GM10248 (cell line): ENCODE measurements around the gene NUP85.
"Not testable (repeated sequence)": the region's sequence is repeated elsewhere in the genome, so short reads cannot be mapped to it uniquely, and the experiment has no call there.

Experiments used
- CTCF ChIA-PET: fragments of 300-600 bp; sonication (Branson Sonifier 250); formaldehyde crosslinking; extraction: SDS; loops from one replicate; lab custom pipeline; 2021; ENCODE audit warnings: antibody characterized with exemption; lab: Yijun Ruan, JAX
- POLR2A ChIA-PET: fragments of 350-650 bp; sonication (Branson Sonifier 250); formaldehyde crosslinking; extraction: SDS; loops from one replicate; lab custom pipeline; 2020; ENCODE audit warnings: antibody characterized with exemption; lab: Yijun Ruan, JAX
- DNase-seq: peaks from one replicate; pipeline ENCODE4 v3.0.0; 2012; ENCODE audit errors: extremely low spot score
- TF ChIP-seq, protein P1 (sequence below): IDR thresholded peaks from 2 replicates; pipeline ENCODE4 v1.5.1; 2012; ENCODE audit warnings: mild to moderate bottlenecking, low read depth; ENCODE audit errors: extremely low read depth, missing control alignments, control extremely low read depth

The NUP85 gene

DNA sequence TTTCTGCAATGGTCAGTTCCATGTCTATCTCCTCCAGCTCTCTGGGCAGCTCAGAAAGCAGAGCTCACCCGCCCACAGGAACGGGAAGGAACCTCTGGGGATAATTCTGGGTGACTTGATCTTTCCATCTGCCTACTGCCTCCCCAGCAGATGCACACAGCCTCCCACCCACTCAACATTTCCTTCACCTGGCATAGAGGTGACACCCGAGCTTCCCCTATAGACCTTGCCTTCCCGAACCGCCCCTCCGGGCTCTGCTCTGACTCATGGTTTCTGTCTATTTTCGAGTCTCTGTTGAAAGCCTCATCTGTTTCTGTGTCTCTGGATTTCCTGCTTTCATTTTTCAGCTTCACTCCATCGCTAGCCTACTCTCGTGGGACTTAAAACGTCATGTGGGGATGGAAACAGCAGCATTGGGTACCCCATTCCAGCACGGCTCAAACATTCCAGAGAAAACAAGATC lies 44.6 kb downstream of the NUP85 start:
- ChIA-PET POLR2A (interaction anchor here (0.6 to 3.0 kb wide), 4 partner anchors 11 to 151 kb away, joined by 4 to 27 read pairs (median 6); partner anchors contain the start of genes GGA3, MIF4GD, MRPS7 and SLC25A19), CTCF (interaction anchor here (0.7 to 5.2 kb wide), 11 partner anchors 8 to 288 kb away, joined by 3 to 32 read pairs (median 3); partner anchors contain the start of genes GGA3, MIF4GD, MRPS7 and SLC25A19)
- DNase-seq: peak; percentile 82
- TF ChIP-seq, protein P1, sequence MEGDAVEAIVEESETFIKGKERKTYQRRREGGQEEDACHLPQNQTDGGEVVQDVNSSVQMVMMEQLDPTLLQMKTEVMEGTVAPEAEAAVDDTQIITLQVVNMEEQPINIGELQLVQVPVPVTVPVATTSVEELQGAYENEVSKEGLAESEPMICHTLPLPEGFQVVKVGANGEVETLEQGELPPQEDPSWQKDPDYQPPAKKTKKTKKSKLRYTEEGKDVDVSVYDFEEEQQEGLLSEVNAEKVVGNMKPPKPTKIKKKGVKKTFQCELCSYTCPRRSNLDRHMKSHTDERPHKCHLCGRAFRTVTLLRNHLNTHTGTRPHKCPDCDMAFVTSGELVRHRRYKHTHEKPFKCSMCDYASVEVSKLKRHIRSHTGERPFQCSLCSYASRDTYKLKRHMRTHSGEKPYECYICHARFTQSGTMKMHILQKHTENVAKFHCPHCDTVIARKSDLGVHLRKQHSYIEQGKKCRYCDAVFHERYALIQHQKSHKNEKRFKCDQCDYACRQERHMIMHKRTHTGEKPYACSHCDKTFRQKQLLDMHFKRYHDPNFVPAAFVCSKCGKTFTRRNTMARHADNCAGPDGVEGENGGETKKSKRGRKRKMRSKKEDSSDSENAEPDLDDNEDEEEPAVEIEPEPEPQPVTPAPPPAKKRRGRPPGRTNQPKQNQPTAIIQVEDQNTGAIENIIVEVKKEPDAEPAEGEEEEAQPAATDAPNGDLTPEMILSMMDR: no peak

DNA sequence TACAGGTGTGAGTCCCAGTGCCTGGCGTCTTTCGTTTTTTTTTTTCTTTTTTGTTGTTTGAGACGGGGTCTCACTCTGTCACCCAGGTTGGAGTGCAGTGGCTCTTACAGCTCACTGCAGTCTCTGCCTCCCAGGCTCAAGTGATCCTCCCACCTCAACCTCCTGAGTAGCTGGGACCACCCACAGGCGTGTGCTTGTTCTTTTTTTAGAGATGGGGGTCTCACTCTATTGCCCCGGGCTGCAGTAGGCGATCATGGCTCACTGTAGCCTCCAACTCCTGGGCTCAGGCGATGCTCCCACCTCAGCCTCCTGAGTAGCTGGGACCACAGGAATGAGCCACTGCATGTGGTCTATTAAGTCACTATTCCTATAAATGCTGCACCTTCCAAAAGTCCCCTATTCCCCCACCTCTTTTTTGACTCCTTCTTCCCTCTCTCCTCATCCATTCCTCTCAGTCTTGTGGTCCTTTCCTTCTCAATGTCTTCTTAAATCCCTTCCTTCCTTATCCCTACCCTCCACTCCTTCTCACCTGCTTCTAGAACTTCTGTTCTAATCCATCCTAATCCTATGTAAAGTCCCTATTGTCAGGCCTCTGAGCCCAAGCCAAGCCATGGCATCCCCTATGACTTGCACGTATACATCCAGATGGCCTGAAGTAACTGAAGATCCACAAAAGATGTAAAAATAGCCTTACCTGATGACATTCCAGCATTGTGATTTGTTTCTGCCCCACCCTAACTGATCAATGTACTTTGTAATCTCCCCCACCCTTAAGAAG lies 46.7 kb downstream of the NUP85 start:
- DNase-seq: no peak
- ChIA-PET POLR2A (interaction anchor here (0.6 to 0.7 kb wide), 3 partner anchors 9 to 1476 kb away, joined by 3 read pairs; partner anchors contain the start of gene MIF4GD), CTCF (interaction anchor here (0.8 to 5.2 kb wide), 6 partner anchors 9 to 291 kb away, joined by 3 to 32 read pairs (median 4); partner anchors contain the start of genes GGA3, MIF4GD and MRPS7)
- TF ChIP-seq, protein P1: no peak

DNA sequence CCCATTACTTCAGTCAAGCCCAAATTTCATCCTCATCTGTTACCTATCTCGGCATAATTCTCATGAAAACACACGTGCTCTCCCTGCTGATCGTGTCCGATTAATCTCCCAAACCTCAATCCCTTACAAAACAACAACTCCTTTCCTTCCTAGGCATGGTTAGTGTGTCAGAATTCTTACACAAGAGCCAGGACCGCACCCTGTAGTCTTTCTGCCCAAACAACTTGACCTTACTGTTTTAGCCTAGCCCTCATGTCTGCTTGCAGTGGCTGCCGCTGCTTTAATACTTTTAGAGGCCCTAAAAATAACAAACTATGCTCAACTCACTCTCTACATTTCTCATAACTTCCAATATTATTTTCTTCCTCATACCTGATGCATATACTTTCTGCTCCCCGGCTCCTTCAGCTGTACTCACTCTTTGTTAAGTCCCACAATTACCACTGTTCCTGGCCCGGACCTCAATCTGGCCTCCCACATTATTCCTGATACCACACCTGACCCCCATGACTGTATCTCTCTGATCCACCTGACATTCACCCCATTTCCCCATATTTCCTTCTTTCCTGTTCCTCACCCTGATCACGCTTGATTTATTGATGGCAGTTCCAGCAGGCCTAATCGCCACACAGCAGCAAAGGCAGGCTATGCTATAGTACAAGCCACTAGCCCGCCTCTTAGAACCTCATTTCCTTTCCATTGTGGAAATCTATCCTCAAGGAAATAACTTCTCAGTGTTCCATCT lies 50.6 kb downstream of the NUP85 start:
- POLR2A ChIA-PET, CTCF ChIA-PET, DNase-seq: not testable (repeated sequence)

DNA sequence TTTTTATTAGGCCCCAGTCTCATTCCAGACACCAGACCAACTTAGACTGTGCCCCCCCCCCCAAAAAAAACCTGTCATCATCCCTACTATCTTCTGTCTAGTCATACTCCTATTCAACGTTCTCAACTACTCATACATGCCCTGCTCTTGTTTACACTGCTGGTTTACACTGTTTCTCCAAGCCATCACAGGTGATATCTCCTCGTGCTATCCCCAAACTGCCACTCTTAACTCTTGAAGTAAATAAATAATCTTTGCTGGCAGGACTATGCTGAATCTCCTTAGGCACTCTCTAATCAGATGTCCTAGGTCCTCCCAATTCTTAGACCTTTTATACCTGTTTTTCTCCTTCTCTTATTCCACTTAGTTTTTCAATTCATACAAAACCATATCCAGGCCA lies 51.7 kb downstream of the NUP85 start:
- DNase-seq, CTCF ChIA-PET, POLR2A ChIA-PET: not testable (repeated sequence)

DNA sequence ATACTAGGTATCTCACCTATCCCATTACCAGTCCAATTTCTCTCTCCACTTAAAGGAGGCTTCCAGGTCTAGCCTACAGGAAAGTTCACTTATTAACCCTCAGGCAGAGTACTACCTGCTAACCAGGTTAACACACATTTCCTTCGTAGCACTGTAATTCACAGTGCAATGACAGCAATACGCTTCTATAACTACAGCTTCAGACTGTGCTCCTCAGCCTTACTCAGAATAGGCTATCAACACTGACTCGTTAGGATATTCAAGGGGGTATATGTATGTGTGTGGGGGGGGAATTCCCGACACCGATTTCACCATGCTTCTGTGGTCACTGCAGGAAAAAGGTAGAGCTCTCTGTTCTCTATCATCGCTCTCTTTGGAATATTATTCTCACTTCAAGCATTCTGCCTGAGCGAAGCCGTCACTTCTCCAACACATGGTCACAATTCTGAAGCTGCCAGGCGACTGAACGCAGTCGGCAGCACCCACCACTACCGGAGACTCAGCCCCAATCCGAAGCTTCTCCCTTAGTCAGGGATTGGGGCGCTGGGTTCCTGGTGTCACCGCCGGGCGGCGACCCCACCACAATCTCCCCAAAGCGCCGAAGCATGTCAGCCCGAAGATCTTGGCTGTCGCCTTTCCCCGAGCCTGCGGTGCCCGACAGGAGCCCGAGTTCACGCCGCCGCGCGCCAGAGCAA lies 55.3 kb downstream of the NUP85 start:
- TF ChIP-seq, protein P1: no peak
- ChIA-PET POLR2A (interaction anchor here (0.5 to 3.0 kb wide), 8 partner anchors 9 to 720 kb away, joined by 3 to 27 read pairs (median 4); partner anchors contain the start of genes GRB2, MIF4GD and SLC25A19), CTCF (interaction anchor here (1.1 to 4.8 kb wide), 11 partner anchors 10 to 180 kb away, joined by 3 to 87 read pairs (median 6); partner anchors contain the start of genes MIF4GD and SLC25A19)
- no peak for DNase-seq

DNA sequence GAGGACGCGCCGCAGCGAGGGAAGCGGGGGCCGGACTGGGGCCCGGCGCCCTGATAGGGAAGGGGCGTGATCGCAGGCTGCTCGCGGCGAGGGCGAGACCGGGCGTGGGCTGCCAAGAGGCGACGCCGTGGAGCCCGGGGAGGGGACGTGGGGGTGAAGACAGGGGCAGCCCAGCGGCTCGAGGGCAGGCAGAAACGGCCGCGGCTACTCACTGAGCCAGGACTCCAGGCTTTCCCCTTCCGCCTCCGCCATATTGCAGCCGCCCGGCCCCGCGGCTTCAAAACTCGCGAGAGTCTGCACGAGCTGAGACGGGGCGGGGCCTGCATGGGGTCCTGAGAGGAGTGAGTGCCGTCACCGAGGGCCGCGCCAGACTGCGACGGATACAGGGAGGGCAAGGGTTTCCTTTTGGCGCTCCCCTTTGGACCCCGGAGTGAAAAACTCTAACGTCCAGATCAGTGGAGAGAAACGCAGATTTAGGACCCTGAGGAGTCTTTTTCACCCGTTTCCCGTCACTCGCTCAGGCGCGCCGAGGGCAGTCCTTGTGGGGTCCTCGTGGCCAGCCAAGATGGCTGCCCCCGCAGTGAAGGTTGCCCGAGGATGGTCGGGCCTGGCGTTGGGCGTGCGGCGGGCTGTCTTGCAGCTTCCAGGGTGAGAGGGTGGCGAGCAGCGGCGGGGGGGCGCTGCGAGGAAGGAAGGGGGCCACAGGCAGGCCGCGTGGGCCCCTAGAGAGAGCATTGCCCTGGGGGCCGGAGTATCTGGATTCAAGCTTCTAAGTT lies 56.0 kb downstream of the NUP85 start, which contains the start of the genes GGA3 and MRPS7:
TSS of gene GGA3 (minus strand) at position 271 of the 776 bp plus-strand sequence. CDS start at position 252, 19 bp downstream.
TSS of gene MRPS7 (plus strand) at position 544 of the 776 bp plus-strand sequence. CDS start at position 566, 22 bp downstream.
- CTCF ChIA-PET: interaction anchor here (1.0 to 4.8 kb wide), 14 partner anchors 9 to 153 kb away, joined by 3 to 87 read pairs (median 4); partner anchors contain the start of genes MIF4GD, NT5C and SLC25A19
- DNase-seq: peak; percentile 95
- TF ChIP-seq, protein P1: no peak
- POLR2A ChIA-PET: interaction anchor here (0.8 to 3.0 kb wide), 8 partner anchors 8 to 148 kb away, joined by 3 to 27 read pairs (median 4); partner anchors contain the start of genes GRB2, MIF4GD and SLC25A19
